Loucy (cell line): ENCODE results near the gene GREB1.

ENCODE experiments used
- CTCF ChIP-seq: fragments of 200-600 bp; sonication (generic); conservative IDR thresholded peaks from 2 replicates; pipeline ENCODE4 v1.5.1; 2014; ENCODE audit warnings: mild to moderate bottlenecking, antibody characterized with exemption, low read length
- EZH2phosphoT487 ChIP-seq: fragments of 200-600 bp; IDR thresholded peaks from 2 replicates; pipeline ENCODE4 v1.6.1; 2018; ENCODE audit warnings: antibody characterized with exemption, mild to moderate bottlenecking, moderate library complexity, borderline replicate concordance

DNA sequence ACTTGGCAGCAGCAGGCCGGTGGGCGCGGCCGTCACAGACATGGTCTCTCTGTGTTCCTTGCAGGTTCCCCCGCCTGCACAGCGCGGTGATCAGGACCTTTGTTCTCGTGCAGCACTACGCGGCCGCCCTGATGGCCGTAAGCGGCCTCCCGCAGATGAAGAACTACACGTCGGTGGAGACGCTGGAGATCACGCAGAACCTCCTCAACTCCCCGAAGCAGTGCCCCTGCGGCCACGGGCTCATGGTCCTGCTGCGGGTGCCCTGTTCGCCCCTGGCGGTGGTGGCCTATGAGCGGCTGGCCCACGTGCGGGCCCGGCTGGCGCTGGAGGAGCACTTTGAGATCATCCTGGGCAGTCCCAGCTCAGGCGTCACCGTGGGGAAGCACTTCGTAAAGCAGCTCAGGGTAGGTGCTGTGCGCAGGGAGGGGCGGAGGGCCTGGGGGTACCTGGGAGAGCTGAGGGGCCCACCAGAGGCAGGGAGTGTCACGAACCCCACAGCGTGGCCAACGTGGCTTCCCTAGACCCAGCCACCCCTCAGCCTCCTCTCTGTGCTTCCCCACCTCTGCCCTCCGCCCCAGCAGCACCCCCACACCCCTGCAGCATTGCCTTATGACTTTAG lies 76.9 kb downstream of the GREB1 start:
- TF ChIP-seq CTCF, result no peak
- TF ChIP-seq EZH2phosphoT487, result no peak
